ENCODE data around the gene CSF2RB.

GRCh38 chr22:36886016-36886415 is 27.4 kb upstream of the CSF2RB start:
- TF ChIP-seq CTCF (IDR thresholded peaks at IDR 0.05; ENCODE audit: low read depth, low read length) (no peak), MYC (IDR thresholded peaks at IDR 0.05; ENCODE audit: low read depth, low read length) (no peak), POLR2A (IDR thresholded peaks at IDR 0.05; ENCODE audit: extremely low read depth, insufficient read length) (no peak)
- TF ChIP-seq, protein P1, sequence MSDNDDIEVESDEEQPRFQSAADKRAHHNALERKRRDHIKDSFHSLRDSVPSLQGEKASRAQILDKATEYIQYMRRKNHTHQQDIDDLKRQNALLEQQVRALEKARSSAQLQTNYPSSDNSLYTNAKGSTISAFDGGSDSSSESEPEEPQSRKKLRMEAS (IDR thresholded peaks at IDR 0.05; ENCODE audit: low read depth, low read length), result no peak
